PC-9 (cell line): ENCODE data around the gene CDK9. TPM values are rescaled to one million over a fixed set of nuclear protein-coding genes. Genes with fewer than 3 reads are reported as not detected.
A peak's percentile ranks its signal among the peaks of the same experiment; 100 is the strongest.

Experiments
- BruUV-seq: library from RNA; stranded (reverse); fragments of 400-500 nt; replicated peaks from 2 replicates; lab custom pipeline; 2021; lab: Mats Ljungman, UMichigan
- CTCF ChIA-PET: fragments of 300-600 bp; sonication (Branson Sonifier 250); formaldehyde crosslinking; loops from one replicate; lab custom pipeline; 2022; ENCODE audit warnings: antibody characterized with exemption; lab: Charles Lee
- POLR2A ChIA-PET: fragments of 300-600 bp; sonication (Branson Sonifier 250); formaldehyde crosslinking; loops from one replicate; lab custom pipeline; 2022; ENCODE audit warnings: antibody characterized with exemption; ENCODE audit not compliant: unreplicated experiment; lab: Charles Lee
- DNase-seq, 2 experiments: peaks; one replicate each; pipeline versions ENCODE4 v3.0.0 to v3.0.0-alpha.2; 2015 to 2022; ENCODE audit warnings: mixed read lengths in 1 of 2
- H2AFZ ChIP-seq: fragments of 200-600 bp; sonication (generic); 2 replicates; pipeline ENCODE4 v1.8.1; 2017; ENCODE audit warnings: antibody characterized with exemption
- H3F3A ChIP-seq: fragments of 200-600 bp; sonication (generic); 2 replicates; pipeline ENCODE4 v1.8.1; 2017; ENCODE audit warnings: antibody characterized with exemption, mild to moderate bottlenecking, low read depth; ENCODE audit not compliant: insufficient read depth
- H3K27ac ChIP-seq: fragments of 200-600 bp; sonication (generic); 2 replicates; pipeline ENCODE4 v1.6.1; 2016; ENCODE audit warnings: mixed run types
- H3K27me3 ChIP-seq: fragments of 200-600 bp; sonication (generic); 2 replicates; pipeline ENCODE4 v1.6.1; 2016; ENCODE audit warnings: low read depth, mixed run types; ENCODE audit not compliant: insufficient read depth
- H3K36me3 ChIP-seq: fragments of 200-600 bp; sonication (generic); 2 replicates; pipeline ENCODE4 v1.6.1; 2016; ENCODE audit warnings: low read depth, mixed run types
- H3K4me1 ChIP-seq: fragments of 200-600 bp; sonication (generic); replicated peaks from 2 replicates; pipeline ENCODE4 v1.6.1; 2016; ENCODE audit warnings: mixed run types; ENCODE audit not compliant: insufficient read depth
- H3K4me2 ChIP-seq: fragments of 200-600 bp; sonication (generic); 2 replicates; pipeline ENCODE4 v1.6.1; 2017; ENCODE audit warnings: mixed run types
- H3K4me3 ChIP-seq: fragments of 200-600 bp; sonication (generic); 2 replicates; pipeline ENCODE4 v1.6.1; 2016; ENCODE audit warnings: mixed run types
- H3K79me2 ChIP-seq: fragments of 200-600 bp; sonication (generic); 2 replicates; pipeline ENCODE4 v1.6.1; 2017; ENCODE audit warnings: low read depth, mixed run types
- H3K9me2 ChIP-seq: fragments of 200-600 bp; sonication (generic); 2 replicates; pipeline ENCODE4 v1.8.1; 2017; ENCODE audit warnings: mild to moderate bottlenecking; ENCODE audit not compliant: insufficient read depth
- H3K9me3 ChIP-seq: fragments of 200-600 bp; sonication (generic); 2 replicates; pipeline ENCODE4 v1.8.1; 2016; ENCODE audit warnings: low read depth; ENCODE audit not compliant: insufficient read depth
- H4K20me1 ChIP-seq: fragments of 200-600 bp; sonication (generic); 2 replicates; pipeline ENCODE4 v1.8.1; 2017; ENCODE audit not compliant: insufficient read depth
- CTCF ChIP-seq: fragments of 200-600 bp; sonication (generic); conservative IDR thresholded peaks from 2 replicates; pipeline ENCODE4 v1.6.1; 2017; ENCODE audit warnings: mixed run types, antibody characterized with exemption, mild to moderate bottlenecking, moderate library complexity
- EZH2 ChIP-seq: fragments of 200-600 bp; sonication (generic); IDR thresholded peaks from 2 replicates; pipeline ENCODE4 v1.8.0; 2017; ENCODE audit warnings: antibody characterized with exemption, low read depth
- intact Hi-C: fragments of 100-400 bp; cut with micrococcal nuclease; formaldehyde crosslinking; loops from one replicate; pipeline ENCODE4 v1.10.0; 2022; ENCODE audit not compliant: unreplicated experiment
- total RNA-seq: library from RNA; stranded (reverse); gene quantifications from 2 replicates; pipeline ENCODE4 v1.2.3, GENCODE V29; 2021

The CDK9 gene
- total RNA-seq, 1 experiment from 2014 or later, result 93.8 TPM

DNA sequence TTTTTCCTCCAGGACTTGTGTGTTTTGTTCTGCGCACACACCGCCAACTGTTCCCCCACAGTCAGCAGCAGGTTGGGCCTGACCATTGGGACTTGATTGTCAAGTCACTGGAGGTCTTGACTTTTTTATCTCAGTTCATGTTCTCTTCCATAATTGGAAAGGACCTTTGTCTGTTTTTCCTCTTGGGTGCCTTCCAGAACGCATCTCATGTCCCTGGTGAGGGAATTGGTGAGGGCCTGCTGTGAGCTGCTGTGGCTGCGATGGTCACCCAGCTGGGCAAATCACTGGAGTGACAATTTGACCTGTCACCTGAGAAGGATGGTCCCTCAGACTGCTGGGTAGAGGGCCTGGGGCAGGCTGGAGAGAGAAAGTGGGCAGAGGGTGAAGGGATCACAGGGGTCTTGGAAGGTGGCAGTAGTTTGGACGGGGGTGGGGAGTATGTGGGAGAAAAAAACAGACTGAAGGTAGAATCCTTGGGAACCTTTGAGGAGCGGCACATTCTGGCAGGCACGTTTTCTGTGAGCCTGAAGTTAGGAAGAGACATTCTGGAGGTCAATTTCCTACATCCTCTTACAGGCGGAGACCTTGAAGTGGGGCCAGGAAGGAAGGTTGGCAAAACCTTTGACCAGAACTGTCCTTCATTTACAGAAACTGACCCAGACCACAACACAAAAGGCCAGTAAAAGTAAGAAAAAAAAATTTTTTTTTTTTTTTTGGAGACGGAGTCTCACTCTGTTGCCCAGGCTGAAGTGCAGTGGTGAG is 4.4 kb downstream of the CDK9 start:
- POLR2A ChIA-PET, result interaction anchor here (0.6 kb wide), 1 partner anchor 64 kb away, joined by 4 read pairs; no protein-coding TSS in a partner anchor
- CTCF ChIA-PET, result no interaction called here
- Histone ChIP-seq H3K4me3 (no peak overlapping the region), H2AFZ (no peak overlapping the region), H4K20me1 (peaks cover 65% of the 10 kb centered on the region), H3F3A (peaks cover 55% of the 10 kb centered on the region), H3K27me3 (no peaks in the 10 kb centered on the region), H3K36me3 (peaks cover 30% of the 10 kb centered on the region), H3K9me3 (no peaks in the 10 kb centered on the region), H3K4me1 (peaks cover 8% of the 10 kb centered on the region), H3K4me2 (no peak overlapping the region), H3K27ac (no peak overlapping the region), H3K79me2 (peaks cover 46% of the 10 kb centered on the region), H3K9me2 (no peaks in the 10 kb centered on the region)
- intact Hi-C loops, result no loop called here
- no TSS peak for BruUV-seq
- TF ChIP-seq EZH2 (no peak), CTCF (no peak)
- DNase-seq, result no peak

DNA sequence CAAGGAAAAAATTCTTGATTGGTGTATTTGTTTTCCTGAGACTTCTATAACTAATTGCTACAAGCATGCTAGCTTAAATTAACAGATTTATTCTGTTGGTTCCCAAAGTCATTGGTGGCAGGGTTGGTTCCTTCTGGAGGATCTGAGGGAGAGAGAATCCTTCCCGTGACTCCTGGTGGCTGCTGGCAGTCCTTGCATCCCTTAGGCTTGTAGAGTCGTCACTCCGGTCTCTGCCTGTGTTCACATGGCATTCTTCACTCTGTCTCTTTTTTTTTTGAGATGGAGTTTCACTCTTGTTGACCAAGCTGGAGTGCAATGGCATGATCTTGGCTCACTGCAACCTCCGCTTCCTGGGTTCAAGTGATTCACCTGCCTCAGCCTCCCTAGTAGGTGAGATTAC is 5.3 kb downstream of the CDK9 start:
- intact Hi-C loops, result no loop called here
- Histone ChIP-seq H3K36me3 (peaks cover 30% of the 10 kb centered on the region), H3K4me3 (no peak overlapping the region), H3K27ac (no peak overlapping the region), H3K79me2 (peaks cover 44% of the 10 kb centered on the region), H2AFZ (no peak overlapping the region), H3F3A (peaks cover 63% of the 10 kb centered on the region), H3K4me2 (no peak overlapping the region), H3K27me3 (no peaks in the 10 kb centered on the region), H3K4me1 (peaks cover 8% of the 10 kb centered on the region), H3K9me3 (no peaks in the 10 kb centered on the region), H3K9me2 (no peaks in the 10 kb centered on the region), H4K20me1 (peaks cover 65% of the 10 kb centered on the region)
- no TSS peak for BruUV-seq
- ChIA-PET CTCF (no interaction called here), POLR2A (interaction anchor here (0.6 kb wide), 2 partner anchors 63 to 125 kb away, joined by 4 read pairs; no protein-coding TSS in a partner anchor)
- no peak for TF ChIP-seq EZH2
- TF ChIP-seq CTCF, result no peak
- no peak for DNase-seq

GRCh38 chr9:127792417-127793031 is 6.7 kb downstream of the CDK9 start:
- intact Hi-C loops, result no loop called here
- Histone ChIP-seq H3K9me2 (no peaks in the 10 kb centered on the region), H3K27ac (no peak overlapping the region), H3K36me3 (peaks cover 27% of the 10 kb centered on the region), H3K9me3 (no peaks in the 10 kb centered on the region), H3K4me1 (peaks cover 2% of the 10 kb centered on the region; the same call in 1 of the 2 replicates), H3K4me3 (no peak overlapping the region), H4K20me1 (peaks cover 51% of the 10 kb centered on the region), H2AFZ (no peak overlapping the region), H3F3A (peaks cover 73% of the 10 kb centered on the region), H3K79me2 (peaks cover 30% of the 10 kb centered on the region), H3K27me3 (no peaks in the 10 kb centered on the region), H3K4me2 (no peak overlapping the region)
- ChIA-PET POLR2A (interaction anchor here (0.6 to 0.7 kb wide), 2 partner anchors 9 to 322 kb away, joined by 3 to 19 read pairs; no protein-coding TSS in a partner anchor), CTCF (interaction anchor here (0.6 to 0.7 kb wide), 2 partner anchors 48 to 69 kb away, joined by 4 to 5 read pairs; no protein-coding TSS in a partner anchor)
- peak in 1 of 2 experiments; percentile 21 for DNase-seq
- no TSS peak for BruUV-seq
- no peak for TF ChIP-seq EZH2
- TF ChIP-seq CTCF, result no peak
